NCI-H2107 (cell line): ENCODE data around the gene ITGA5.

ENCODE experiments used
- DNase-seq: peaks from one replicate; lab custom pipeline; 2025; lab: John Stamatoyannopoulos, UW

ITGA5 gene

DNA sequence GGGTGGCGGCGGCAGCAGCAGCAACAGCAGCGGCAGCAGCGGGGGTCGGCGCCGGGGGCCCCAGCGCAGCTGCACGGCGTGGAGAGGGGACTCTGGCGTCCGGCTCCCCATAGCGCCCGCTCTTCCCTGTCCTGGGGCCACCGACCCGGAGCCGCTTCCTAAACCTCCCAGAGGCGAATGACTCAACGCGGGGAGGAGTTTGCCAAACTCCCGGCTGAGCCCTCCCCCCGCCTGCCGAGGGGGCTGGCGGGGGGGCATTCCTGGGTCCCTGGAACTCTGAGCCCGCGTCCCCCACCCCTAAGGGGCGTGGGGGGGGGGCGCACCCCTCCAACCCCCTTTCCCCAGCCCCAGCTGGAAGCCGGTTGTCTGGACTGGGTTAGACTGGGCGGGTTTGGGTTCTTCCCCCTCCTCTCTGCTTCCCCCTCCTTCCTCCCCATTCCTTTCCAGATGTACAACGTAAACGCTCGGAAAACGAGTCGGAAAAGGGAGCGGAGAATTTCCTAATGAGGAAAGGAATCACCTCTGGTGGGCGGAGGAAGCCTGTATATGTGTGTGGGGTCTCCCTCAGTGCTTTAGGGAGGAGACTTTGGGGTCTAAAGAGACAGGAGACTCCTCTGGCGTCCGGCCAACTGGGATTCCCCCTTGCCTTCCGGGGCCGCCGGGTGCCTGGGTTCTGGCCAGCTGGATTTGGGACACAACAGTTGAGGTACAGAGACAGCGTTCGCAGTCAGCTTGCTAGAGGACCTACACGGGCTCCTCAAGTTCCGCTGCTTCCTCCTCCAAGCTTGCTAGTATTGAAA lies at the start of gene ITGA5:
Gene ITGA5, minus strand, starts transcription at position 179 of the 800 bp plus-strand sequence. Its CDS starts 68 bp downstream, at position 111.
- DNase-seq, result no peak

DNA sequence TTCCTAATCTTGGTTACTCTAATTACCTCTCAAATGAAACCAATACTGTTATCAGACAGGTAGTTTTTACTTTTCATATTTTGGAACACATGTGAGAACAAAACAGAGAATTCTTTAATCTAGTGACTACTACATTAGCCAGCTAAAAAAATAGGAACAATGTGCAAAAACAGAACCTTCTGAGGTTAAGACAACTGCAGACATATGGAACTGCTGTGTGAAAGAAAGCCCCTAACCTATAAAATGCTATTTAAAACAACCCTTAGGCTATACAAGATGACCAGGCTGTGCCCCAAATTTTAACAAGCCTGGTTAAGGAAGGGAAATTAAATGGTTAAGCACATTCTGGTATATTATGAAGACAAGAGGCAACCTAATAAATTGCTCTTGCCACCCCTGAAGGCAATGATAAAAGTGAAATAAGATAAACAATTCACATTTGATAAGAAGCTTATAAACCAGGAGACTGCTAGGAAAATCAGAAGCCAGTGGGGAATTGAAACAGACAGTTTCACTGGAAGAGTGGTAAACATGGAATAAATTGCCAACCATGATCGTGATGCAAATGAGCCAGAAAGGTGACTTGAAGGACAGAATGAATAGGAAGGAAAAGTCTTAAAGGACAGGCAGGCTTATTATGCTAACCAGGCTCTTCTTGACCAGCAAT lies 46.9 kb upstream of the ITGA5 start:
- no peak for DNase-seq

DNA sequence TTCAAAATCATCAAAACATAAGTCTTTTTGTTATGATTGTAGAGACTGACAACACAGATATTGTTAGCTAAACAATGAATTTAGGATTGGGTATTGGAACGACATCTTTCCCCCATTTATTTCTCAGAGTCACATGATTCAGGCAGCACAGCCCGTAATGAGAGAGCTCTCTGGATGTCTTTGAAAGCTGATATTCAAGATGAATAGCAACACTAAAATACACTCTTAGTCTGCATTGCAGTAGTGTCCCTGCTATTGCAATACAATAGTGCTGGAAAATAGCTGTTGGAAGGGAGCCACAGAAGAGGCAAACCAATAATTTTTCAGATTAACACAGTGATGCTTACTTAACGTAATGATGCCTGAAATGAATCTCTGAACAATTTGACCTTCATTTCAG lies 44.4 kb upstream of the ITGA5 start:
- DNase-seq, result no peak

DNA sequence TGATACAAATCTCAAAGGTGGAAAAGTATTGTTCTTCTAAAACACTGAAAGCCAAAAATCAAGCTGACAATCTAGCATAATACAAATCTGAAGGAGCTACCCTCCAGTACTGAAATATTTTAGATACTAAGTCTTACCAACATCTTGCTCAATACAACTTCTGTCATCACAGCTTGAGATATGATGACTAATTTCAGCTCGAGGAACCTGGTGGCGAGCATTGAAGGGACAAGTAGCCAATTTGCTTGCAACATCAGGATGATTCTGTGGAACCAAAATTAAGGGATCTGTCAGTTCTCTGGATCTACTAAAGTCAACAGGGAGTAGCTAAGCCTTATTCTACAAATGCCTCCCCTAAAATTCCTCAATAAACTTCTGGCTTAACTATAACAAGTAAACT lies 44.0 kb upstream of the ITGA5 start:
- DNase-seq, result no peak

DNA sequence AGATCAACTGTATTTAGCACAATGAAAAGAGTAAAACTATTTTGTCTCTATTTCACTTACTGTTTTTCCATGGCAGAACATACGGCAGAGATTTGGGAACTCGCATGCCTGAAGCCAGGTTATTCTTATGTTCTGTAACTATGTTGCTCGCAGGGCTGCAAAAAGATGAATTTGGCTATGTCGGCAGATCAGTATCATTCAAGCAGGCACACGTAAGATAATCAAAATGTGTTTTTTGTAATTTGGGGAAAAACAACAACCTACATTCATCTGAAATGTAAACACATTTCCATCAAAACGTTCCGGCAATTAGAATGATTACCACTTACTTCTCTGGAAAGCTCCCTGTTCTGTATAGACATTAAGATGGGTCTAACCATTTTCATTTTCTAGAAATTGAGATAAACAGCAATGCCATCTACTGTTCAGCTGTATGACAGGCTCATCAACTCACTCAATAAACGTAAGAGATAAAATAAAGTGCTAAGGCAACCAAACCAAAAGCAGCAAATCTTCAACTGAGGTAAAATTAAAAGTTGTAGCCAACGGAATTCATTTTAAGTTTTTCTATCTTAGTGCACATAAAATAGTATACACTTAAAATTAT lies 41.4 kb upstream of the ITGA5 start:
- DNase-seq, result no peak

DNA sequence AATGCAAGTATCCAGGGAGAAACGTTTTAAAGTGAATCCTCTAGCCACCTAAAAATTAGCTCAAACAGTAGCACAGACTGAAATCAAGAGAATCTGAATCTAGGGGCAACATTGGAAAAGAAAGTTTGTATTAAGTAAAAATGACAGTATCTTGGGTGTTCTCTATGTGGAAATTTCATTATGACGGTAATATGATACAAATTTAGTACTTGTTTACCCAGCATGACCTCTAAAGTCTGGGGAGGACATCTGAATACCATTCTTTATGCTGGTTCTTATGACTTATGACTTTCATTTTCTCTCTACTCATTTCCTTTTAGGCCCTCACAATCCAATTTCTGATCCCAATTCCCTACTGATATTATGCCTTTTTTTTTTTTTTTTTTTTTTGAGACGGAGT lies 40.3 kb upstream of the ITGA5 start:
- DNase-seq, result no peak

DNA sequence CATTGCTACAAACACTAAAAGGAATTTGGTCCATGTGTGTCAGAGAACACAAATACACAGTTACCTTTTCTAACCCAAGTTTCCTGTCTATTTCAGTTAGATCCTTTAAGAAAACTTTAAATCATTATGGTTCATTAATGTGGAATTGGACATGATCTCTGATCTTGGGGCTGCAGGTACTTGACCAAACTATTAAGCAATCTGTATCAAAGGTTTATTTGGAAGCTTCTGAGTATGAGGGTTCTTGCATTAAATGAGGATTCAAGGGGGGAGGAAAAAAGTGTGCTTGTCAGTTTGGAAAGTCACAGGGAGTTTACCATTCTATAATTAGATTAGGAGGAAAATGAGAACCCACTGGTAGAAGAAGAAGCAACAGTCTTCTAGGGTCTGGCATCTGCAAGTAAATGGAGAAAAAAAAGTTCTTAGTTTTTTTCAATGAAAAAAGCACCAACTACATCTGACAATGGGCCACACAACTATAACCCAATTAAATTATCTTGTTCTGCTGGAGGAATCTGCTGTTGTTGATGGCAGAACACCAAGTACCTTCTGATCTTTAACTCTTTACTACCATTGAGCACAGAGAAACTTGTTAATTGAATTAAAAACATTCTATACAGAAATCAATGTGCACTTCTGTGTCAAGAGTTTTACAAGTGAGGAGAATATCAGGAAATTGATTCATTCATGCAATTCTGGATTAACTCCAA lies 36.8 kb upstream of the ITGA5 start:
- no peak for DNase-seq

DNA sequence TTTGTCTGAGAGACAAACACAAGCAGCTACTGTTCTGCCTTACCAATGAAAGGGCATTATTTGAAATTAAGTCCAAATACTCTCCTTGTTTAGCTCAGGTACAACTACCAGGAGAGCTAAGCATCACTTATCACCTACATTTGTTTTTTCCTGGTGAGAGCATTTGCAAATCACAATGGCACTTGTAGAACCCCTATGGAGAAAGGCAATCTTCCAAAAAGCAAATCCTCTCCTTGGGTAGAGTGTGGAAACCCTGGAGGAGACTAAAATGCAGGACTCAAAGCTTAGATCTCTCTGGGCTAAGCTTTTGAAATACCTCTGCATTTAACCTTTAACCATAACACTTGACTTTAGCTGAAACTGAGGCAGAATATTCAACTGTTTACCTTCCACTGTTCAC lies 33.6 kb upstream of the ITGA5 start:
- no peak for DNase-seq

DNA sequence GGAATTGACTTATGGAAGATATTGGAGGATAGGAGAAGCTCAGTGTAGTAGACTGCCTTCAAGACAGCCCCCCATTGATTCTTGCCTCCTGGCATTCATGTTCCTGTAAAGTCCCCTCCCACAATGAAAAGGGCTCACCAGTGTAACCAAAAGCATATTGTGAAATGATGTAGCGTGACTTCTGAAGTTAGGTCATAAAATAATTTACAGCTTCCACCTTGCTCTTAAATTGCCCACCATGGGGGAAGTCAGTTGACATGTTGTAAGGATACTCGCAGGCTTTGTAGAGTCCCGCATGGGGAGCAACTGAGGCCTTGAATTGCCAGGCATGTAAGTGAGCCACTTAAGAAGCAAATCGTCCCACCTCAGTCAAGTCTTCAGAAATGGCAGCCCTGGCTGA lies 29.3 kb upstream of the ITGA5 start:
- DNase-seq, result no peak

DNA sequence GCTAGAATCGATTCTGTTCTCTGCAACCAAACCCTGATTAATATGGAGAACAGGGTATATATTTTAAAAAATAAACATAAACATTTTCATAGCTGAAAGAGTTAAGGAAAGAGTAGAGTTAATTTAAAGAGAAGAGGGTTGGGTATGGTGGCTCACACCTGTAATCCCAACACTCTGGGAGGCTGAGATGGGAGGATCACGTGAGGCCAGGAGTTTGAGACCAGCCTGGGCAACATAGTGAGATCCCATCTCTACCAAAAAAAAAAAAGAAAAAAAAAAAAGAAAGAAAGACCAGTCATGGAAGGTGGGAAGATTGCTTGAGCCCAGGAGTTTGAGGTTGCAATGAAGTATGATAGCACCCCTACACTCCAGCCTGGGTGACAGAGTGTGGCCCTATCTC lies 28.9 kb upstream of the ITGA5 start:
- no peak for DNase-seq

DNA sequence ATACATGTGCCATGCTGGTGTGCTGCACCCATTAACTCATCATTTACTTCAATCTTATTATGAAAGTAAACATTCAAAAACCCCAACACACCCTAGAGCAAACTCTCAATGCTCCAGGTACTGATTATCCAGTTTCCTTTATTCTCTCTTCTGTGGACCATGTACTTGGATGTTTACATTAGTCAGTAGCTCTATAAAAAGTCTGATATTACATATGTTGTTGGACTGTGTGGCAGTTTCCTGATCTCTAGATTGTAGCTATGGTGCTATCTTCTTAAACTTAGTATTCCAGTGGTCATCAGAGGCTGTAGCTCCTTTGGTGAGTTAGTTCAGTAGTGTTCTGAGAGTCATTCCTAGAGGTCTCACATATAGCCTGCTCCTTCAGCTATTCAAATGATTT lies 25.1 kb upstream of the ITGA5 start:
- DNase-seq, result no peak

DNA sequence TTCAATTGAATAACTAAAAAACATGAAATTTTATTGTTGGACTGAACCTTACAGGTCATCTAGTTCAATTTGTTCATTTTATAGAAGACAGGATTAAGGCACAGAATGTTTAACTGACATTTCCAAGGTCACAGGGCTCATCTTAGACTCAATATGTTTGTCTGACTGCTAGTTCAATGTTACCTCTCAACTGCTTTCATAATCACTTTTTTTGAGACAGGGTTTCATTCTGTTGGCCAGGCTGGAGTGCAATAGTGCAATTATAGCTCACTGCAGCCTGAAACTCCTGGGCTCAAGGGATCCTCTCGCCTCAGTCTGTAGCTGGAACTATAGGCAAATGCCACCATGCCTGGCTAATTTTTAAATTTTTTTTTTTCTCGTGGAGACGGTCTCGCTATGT lies 24.4 kb upstream of the ITGA5 start:
- DNase-seq, result no peak

DNA sequence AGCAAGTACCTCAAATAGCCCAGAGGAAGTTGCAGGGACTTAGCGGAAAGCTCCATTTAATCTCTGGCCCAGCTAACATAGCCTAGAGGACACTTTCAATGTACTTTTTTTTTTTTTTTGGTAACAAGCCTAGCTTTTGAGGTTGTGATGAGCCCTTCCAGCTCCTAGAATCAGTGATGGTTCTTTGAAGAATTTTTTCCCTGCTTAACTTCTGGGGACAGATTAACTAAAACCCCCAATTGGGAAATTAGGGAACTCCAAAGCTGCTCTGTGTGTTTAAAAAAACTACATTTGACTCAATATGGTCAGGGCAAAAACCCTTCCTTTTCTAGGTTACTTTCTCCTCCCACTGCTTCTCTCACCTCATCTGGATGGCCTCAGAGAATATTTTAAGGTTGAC lies 23.9 kb upstream of the ITGA5 start:
- no peak for DNase-seq

DNA sequence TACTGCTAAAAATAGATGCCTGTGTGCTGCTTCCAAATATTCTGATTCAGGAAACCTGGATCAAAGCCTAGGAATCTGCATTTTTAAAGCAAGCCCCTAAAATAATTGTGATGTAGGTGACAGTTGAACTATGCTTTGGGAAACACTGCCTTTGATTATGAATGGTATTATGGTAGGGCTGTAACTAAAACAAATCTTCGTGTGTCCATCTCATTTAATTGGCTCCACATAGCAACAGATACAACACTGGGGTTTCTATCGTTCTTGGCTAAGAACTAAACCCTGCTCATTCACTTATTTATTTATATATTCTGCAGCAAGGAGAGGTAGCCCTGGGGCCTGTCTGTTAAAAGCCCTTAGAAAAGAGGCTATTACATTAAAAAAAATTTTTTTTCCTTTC lies 23.0 kb upstream of the ITGA5 start:
- no peak for DNase-seq

DNA sequence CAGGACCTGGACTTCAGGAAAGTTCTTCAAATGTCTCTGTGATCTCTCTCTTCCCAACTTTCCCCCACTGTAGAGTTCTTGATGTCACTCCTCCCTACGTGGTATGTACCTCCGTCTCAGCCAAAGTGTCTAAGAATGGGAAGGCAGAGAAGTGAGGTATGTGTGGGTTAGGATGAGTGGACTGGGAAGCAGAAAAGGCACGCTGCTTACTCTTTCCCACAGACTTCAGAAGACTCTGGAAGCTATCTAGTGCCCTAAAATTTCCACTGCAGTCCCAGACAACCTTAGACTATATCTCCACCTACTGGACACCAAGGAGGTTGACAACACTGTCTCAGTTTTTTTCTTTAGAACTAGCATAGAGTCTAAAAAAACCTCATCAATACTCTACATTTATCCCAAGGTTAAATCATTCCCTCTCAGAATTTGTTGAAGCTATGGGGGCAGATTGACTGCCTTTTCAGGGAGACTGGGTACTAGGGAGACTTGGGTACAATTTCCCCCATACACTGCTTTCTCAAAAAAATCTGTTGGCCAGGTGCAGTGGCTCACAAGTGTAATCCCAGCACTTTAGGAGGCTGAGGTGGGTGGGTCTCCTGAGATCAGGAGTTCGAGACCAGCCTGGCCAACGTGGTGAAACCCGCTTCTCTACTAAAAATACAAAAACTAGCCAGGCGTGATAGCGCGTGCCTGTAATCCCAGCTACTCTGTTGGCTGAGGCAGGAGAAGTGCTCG lies 20.6 kb upstream of the ITGA5 start:
- DNase-seq, result peak; percentile 19

DNA sequence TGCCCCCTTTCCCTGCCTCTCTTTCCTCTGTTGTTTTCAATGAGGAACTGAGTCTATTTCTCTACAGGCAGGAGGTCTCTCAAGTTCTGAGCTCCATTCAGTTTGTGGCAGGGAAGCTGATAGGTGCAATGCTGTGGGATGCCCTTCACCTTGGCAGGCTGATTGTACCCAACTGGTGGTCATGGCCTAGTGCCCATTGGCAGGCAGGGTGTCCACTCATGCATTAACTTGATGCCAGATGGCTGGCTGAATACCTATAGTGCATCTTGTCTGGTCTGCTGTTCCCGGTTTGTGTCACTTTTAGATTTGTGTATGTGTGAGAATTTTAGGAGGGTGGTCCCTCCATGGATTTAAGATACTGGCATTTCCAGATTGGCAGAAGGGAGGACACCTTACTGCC lies 20.0 kb upstream of the ITGA5 start:
- DNase-seq, result no peak

DNA sequence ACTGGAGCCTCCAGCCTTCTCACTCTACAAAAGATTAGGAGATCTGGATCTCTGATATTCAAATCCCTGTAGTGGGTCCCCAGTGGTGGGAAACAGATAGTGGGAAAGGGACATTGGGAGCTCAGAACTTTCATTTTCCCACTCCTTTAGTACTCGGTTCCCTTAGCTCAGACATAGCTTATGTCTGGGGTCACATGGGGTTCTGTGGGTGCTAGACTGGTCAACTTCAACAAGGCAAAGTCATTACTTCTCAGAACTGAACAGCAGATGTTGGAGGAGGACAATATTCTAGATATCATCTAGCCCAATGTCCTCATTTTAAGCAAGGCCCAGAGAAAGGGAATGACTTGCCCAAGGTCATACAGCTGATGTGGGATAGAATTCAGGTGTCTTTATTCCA lies 19.5 kb upstream of the ITGA5 start:
- no peak for DNase-seq

DNA sequence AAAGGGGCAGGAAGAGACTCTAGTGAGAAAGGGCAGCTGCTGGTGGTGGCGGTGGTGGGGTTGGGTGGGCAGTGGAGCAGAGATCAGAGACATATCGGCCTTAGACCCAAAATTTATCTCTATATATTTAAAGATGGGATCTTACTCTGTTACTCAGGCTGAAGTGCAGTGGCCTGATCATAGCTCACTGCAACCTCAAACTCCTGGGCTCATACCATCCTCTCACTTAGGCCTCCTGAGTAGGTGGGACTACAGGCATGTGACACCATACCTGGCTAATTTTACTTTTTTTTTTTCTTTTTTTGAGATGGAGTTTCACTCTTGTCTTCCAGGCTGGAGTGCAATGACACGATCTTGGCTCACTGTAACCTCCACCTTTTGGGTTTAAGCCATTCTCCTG lies 18.6 kb upstream of the ITGA5 start:
- DNase-seq, result no peak

DNA sequence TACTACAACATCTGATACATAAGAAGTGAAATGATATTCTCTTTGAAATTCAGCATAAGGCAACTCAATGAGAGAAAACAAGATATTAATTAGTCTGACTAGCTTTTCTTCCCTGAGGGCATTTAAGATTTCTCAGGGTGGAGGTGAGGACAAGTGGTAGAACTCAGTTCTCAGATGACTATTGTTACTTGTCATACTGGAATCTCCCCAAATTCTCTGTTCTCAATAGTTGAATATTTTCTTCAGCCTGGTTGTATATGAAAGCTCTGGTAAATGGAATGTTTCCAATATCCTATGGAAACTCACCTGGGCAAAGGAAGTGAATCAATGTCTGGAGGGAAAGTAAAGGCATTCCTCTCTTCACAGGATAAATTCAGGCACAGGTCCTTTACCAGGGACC lies 18.2 kb upstream of the ITGA5 start:
- DNase-seq, result no peak

DNA sequence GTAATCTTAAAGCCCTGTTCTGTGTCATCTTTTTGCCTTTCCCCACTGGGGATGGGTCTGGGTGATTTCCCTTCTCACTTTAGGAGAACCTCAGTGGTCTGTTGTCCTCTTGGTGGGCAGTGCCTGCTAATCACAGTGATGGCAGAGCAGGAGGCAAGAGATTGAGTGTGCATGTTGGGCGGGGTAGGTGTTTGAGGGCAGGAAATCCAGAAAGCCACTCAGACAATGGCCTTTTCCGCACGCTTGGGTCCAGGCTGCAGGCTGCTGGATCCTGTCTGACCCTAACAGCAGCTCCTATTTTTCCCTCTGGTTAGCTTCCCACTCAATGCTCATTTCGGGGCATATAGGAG lies 13.7 kb upstream of the ITGA5 start:
- DNase-seq, result no peak

DNA sequence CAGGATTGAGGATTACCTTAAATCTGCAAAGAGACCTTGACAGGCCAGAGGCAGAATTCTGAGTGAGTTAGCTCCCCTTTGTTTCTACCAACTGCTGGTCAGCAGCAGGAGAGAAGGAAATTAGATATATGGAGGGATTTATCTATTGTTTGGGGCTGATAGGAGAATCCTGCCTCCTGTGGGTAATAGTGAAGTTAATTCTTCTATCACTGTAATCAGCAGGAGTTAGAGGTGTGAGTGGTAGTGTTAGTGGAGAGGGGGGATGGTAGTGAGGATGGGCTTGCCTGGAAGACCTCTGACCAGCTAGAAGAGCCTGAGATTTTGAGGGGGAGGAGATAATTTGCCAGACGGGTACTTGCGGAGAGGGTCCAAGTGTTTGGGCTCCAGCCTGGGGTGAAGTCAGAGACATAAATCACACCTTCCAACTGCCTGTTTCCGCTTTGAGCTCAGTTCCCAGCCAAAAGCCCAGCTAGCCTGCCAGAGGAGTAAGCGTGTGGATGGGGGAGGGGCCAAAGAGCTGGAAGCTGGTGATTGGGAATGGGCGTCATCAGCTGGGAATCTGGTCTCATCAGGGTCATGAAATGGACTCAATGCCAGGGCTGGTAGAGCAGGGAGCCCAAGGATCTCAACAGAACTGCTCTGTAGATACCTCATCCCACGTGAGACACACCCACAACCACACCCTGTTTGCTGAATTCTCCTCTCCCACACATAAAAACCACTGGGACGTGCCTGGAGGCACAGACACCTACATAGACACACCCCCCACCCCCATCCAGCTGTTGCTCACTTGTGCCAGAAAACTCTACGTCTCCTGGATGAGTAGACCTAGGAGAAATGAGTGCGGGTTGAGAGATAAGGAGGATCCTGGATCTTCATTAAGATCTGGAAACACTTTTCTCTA lies 13.1 kb upstream of the ITGA5 start:
- DNase-seq, result no peak
